K562 (cell line): ENCODE data around the gene PLEKHA7. TPM values are rescaled to one million over a fixed set of nuclear protein-coding genes. Genes with fewer than 3 reads are reported as not detected.
A peak's percentile ranks its signal among the peaks of the same experiment; 100 is the strongest.

Experiments used
- ATAC-seq: fragments of 200-7000 bp; cut with Tn5 transposase; 3 replicates; pipeline ENCODE4 v1.9.1; 2020; ENCODE audit warnings: moderate library complexity
- BruUV-seq: library from RNA; stranded (reverse); fragments of 400-500 nt; replicated peaks from 2 replicates; lab custom pipeline; 2021; lab: Mats Ljungman, UMichigan
- CTCF ChIA-PET: fragments of 300-600 bp; formaldehyde crosslinking; extraction: SDS; loops from one replicate; lab custom pipeline; 2021; ENCODE audit warnings: low intra/inter-chr PET ratio; lab: Yijun Ruan, JAX
- POLR2A ChIA-PET: fragments of 300-600, 350-650 bp; sonication (Branson Sonifier 250); formaldehyde crosslinking; extraction: SDS; loops from one replicate; lab custom pipeline; 2021; ENCODE audit warnings: antibody characterized with exemption, inconsistent platforms; lab: Yijun Ruan, JAX
- DNase-seq, 4 experiments: peaks; one replicate each; pipeline versions ENCODE4 v3.0.0 to v3.0.0-alpha.2; 2011 to 2018; ENCODE audit warnings: low spot score in 3 of 4, mixed read lengths in 3 of 4; ENCODE audit errors: extremely low read depth in 1 of 4
- FAIRE-seq: peaks from 2 replicates; lab custom pipeline; 2011; peaks lifted over from hg19 to GRCh38; lab: Jason Lieb, UNC
- H2AFZ ChIP-seq: 2 replicates; pipeline ENCODE4 v1.6.0; 2011; ENCODE audit warnings: low read depth, low read length, control low read depth, inconsistent platforms
- H3K27ac ChIP-seq: fragments of 200-600 bp; 3 replicates; pipeline ENCODE4 v1.8.0; 2011; ENCODE audit warnings: low read depth, mild to moderate bottlenecking, control low read depth, inconsistent platforms, low read length, moderate library complexity, mixed read lengths; ENCODE audit errors: extremely low read depth
- H3K27me3 ChIP-seq, 2 experiments: fragments of 300-600 bp in 1 of 2; 2 replicates in 1 of 2; 3 replicates in 1 of 2; pipeline versions ENCODE4 v1.6.0 to v1.8.0; 2011; ENCODE audit warnings: inconsistent platforms in 2 of 2, low read length in 2 of 2, mild to moderate bottlenecking in 1 of 2, mixed read lengths in 1 of 2, moderate library complexity in 1 of 2; ENCODE audit not compliant: control insufficient read depth in 2 of 2, insufficient read depth in 2 of 2
- H3K36me3 ChIP-seq: fragments of 300-600 bp; 3 replicates; pipeline ENCODE4 v1.8.0; 2011; ENCODE audit warnings: mild to moderate bottlenecking, low read length, inconsistent platforms; ENCODE audit not compliant: control insufficient read depth, insufficient read depth
- H3K4me1 ChIP-seq, 2 experiments: fragments of 200-600 bp in 1 of 2; replicated peaks in 1 of 2; 2 replicates in 1 of 2; 3 replicates in 1 of 2; pipeline versions ENCODE4 v1.5.1 to v1.8.0; 2011; ENCODE audit warnings: inconsistent platforms in 2 of 2, low read length in 2 of 2, mild to moderate bottlenecking in 1 of 2, mixed read lengths in 1 of 2, moderate library complexity in 1 of 2; ENCODE audit not compliant: control insufficient read depth in 2 of 2, insufficient read depth in 2 of 2
- H3K4me2 ChIP-seq: 2 replicates; pipeline ENCODE4 v1.6.1; 2011; ENCODE audit warnings: low read length, control low read depth, inconsistent platforms, mixed read lengths; ENCODE audit not compliant: insufficient read depth
- H3K4me3 ChIP-seq: fragments of 200-600 bp; sonication (generic), shearing (Covaris generic); 2 replicates; pipeline ENCODE4 v1.5.1; 2016; ENCODE audit warnings: control low read depth, inconsistent platforms
- H3K79me2 ChIP-seq: fragments of 200-600 bp; 3 replicates; pipeline ENCODE4 v1.8.0; 2011; ENCODE audit warnings: low read length, inconsistent platforms; ENCODE audit not compliant: control insufficient read depth, insufficient read depth
- H3K9ac ChIP-seq, 2 experiments: 2 replicates each; pipeline versions ENCODE4 v1.6.0 to v1.6.1; 2011; ENCODE audit warnings: low read depth in 2 of 2, low read length in 2 of 2, control low read depth in 1 of 2, inconsistent platforms in 1 of 2, mild to moderate bottlenecking in 1 of 2, mixed read lengths in 1 of 2; ENCODE audit not compliant: insufficient read depth in 1 of 2
- H3K9me1 ChIP-seq: one replicate; pipeline ENCODE4 v1.6.0; 2011; ENCODE audit warnings: inconsistent platforms, mild to moderate bottlenecking, low read length, moderate library complexity; ENCODE audit not compliant: control insufficient read depth, insufficient read depth
- H3K9me3 ChIP-seq: replicated peaks from 2 replicates; pipeline ENCODE4 v1.5.1; 2011; ENCODE audit warnings: low read depth, low read length, inconsistent platforms; ENCODE audit not compliant: control insufficient read depth, insufficient read depth
- H4K20me1 ChIP-seq: replicated peaks from 2 replicates; pipeline ENCODE4 v1.6.1; 2011; ENCODE audit warnings: low read length, inconsistent platforms, mixed read lengths; ENCODE audit not compliant: control insufficient read depth, insufficient read depth
- CEBPG ChIP-seq, 3 experiments: fragments of 200-800 bp in 1 of 3; sonication (Bioruptor generic) in 1 of 3; sonication (generic) in 1 of 3; formaldehyde crosslinking in 1 of 3; IDR thresholded peaks in 2 of 3; conservative IDR thresholded peaks in 1 of 3; 2 replicates each; pipeline versions ENCODE4 v1.6.1 to v1.8.0; 2016 to 2022; ENCODE audit warnings: missing compliant biosample characterization in 2 of 3, missing genetic modification characterization in 2 of 3, mild to moderate bottlenecking in 1 of 3, missing genetic modification reagents in 1 of 3
- CHD4 ChIP-seq: fragments of 200-600 bp; sonication (generic); IDR thresholded peaks from 3 replicates; pipeline ENCODE4 v1.6.1; 2012; ENCODE audit warnings: low read depth, mild to moderate bottlenecking, mixed read lengths, low read length, inconsistent platforms; ENCODE audit not compliant: insufficient read depth, insufficient replicate concordance, poor library complexity, severe bottlenecking
- MECOM ChIP-seq: fragments of 250-450 bp; sonication (Bioruptor Pico); IDR thresholded peaks from 2 replicates; pipeline ENCODE4 v1.8.0; 2022; ENCODE audit warnings: inconsistent platforms
- MEF2A ChIP-seq: IDR thresholded peaks from 2 replicates; pipeline ENCODE4 v1.6.1; 2011; ENCODE audit warnings: low read depth, mild to moderate bottlenecking, low read length, moderate library complexity; ENCODE audit not compliant: control insufficient read depth
- ZBTB34 ChIP-seq: fragments of 250-450 bp; sonication (Bioruptor Pico); IDR thresholded peaks from 2 replicates; pipeline ENCODE4 v1.8.0; 2021; ENCODE audit warnings: mild to moderate bottlenecking, moderate library complexity
- ZFP36 ChIP-seq: fragments of 150-350 bp; IDR thresholded peaks from 2 replicates; pipeline ENCODE4 v1.6.1; 2018; ENCODE audit warnings: low read length, low read depth; ENCODE audit not compliant: partially characterized antibody
- ZNF212 ChIP-seq: fragments of 450-650 bp; formaldehyde crosslinking; IDR thresholded peaks from 2 replicates; pipeline ENCODE4 v1.4.0; 2020; ENCODE audit warnings: mild to moderate bottlenecking
- ZNF551 ChIP-seq: fragments of 250-450 bp; sonication (Bioruptor Pico); IDR thresholded peaks from 2 replicates; pipeline ENCODE4 v1.5.0; 2021; ENCODE audit warnings: mild to moderate bottlenecking, moderate library complexity
- WGBS: fragments of 100-300 bp; shearing (Covaris generic); methylation state at CpG from one replicate; pipeline ENCODE4 v1.1.6; 2016; ENCODE audit warnings: low coverage, mixed read lengths; ENCODE audit not compliant: insufficient coverage; ENCODE audit errors: missing lambda C conversion rate; 5-methylcytosine and 5-hydroxymethylcytosine counted together
- in situ Hi-C: fragments of 300-500 bp; cut with MboI; formaldehyde crosslinking; loops from 4 replicates; pipeline ENCODE4 v1.15.0; 2018; ENCODE audit warnings: inconsistent platforms, mixed read lengths
- intact Hi-C: fragments of 100-400 bp; cut with micrococcal nuclease; formaldehyde crosslinking; loops from 2 replicates; pipeline ENCODE4 v1.14.2; 2022
- polyA plus RNA-seq, 8 experiments: library from polyadenylated mRNA; depleted of rRNA in 4 of 8; stranded (reverse) in 5 of 8; unstranded in 3 of 8; fragments of >200 nt; fragmentation: Nextera tagmentation in 2 of 8; fragmentation: Illumina TruSeq in 1 of 8; extraction: Ambion mirVana in 2 of 8; extraction: Trizol in 1 of 8; gene quantifications; 2 replicates each; pipeline versions ENCODE4 v1.2.1 to v1.2.3, GENCODE V29; 2011 to 2014; ENCODE audit warnings: inconsistent platforms in 1 of 8, missing spikeins in 1 of 8
- total RNA-seq, 7 experiments: library from RNA; depleted of rRNA in 6 of 7; stranded (reverse); fragments of >200 nt in 6 of 7; fragmentation: Illumina TruSeq in 2 of 7; extraction: Trizol in 2 of 7; gene quantifications; 2 replicates each; pipeline versions ENCODE4 v1.2.1 to v1.2.3, GENCODE V29; 2011 to 2021; ENCODE audit warnings: low replicate concordance in 1 of 7

PLEKHA7 gene
- total and polyA plus RNA-seq, 9 of the 15 experiments (the other 6 are each of a cell fraction or from before 2014, with no cell fraction given), result 0.06 to 0.77 (median 0.20) TPM; not detected in 1

GRCh38 chr11:17012712-17013547 lies 1.3 kb downstream of the PLEKHA7 start:
- no TSS peak for BruUV-seq
- no peak overlapping the region for H3K27ac ChIP-seq
- no peak for DNase-seq

GRCh38 chr11:17012179-17012578 lies 2.0 kb downstream of the PLEKHA7 start:
- ChIA-PET POLR2A (no interaction called here), CTCF (no interaction called here)
- intact Hi-C loops, result no loop called here
- peaks cover 0 to 16% of the 10 kb centered on the region in 2 experiments; a peak in 2 of 5 replicates for H3K4me1 ChIP-seq
- no peaks in the 10 kb centered on the region for H3K36me3 ChIP-seq
- WGBS, result 8% methylated on average over 6 of the region's 6 CpGs
- H3K9me1 ChIP-seq, result no peaks in the 10 kb centered on the region
- FAIRE-seq (no peak), ATAC-seq (no peak), DNase-seq (no peak)
- H4K20me1 ChIP-seq, result no peaks in the 10 kb centered on the region
- no peak overlapping the region for H3K4me2 ChIP-seq
- peaks cover 18 to 52% of the 10 kb centered on the region in 2 experiments for H3K27me3 ChIP-seq
- no peaks in the 10 kb centered on the region for H3K9me3 ChIP-seq
- H3K79me2 ChIP-seq, result no peaks in the 10 kb centered on the region
- H3K27ac ChIP-seq, result no peak overlapping the region
- no peak overlapping the region for H3K9ac ChIP-seq
- H3K4me3 ChIP-seq, result no peak overlapping the region
- BruUV-seq, result no TSS peak
- in situ Hi-C loops, result no loop called here
- H2AFZ ChIP-seq, result no peak overlapping the region
- TF ChIP-seq ZFP36, result no peak
- TF ChIP-seq MECOM, result no peak
- no peak for TF ChIP-seq ZNF551 (CRISPR knock-in tag)
- no peak for TF ChIP-seq MEF2A
- no peak for TF ChIP-seq CHD4
- no peak for TF ChIP-seq ZBTB34 (CRISPR knock-in tag)

More at GRCh38 chr11:17012712-17013547, 1.3 kb downstream of the PLEKHA7 start:
- Histone ChIP-seq H3K27me3 (peaks cover 18 to 51% of the 10 kb centered on the region in 2 experiments), H3K9ac (no peak overlapping the region), H3K4me3 (no peak overlapping the region), H3K9me1 (no peaks in the 10 kb centered on the region), H2AFZ (no peak overlapping the region), H3K36me3 (no peaks in the 10 kb centered on the region), H3K4me2 (no peak overlapping the region), H4K20me1 (no peaks in the 10 kb centered on the region), H3K79me2 (no peaks in the 10 kb centered on the region), H3K4me1 (peaks cover 0 to 16% of the 10 kb centered on the region in 2 experiments; a peak in 2 of 5 replicates), H3K9me3 (no peaks in the 10 kb centered on the region)
- CTCF ChIA-PET, result no interaction called here
- intact Hi-C loops (no loop called here), in situ Hi-C loops (no loop called here)
- FAIRE-seq (no peak), ATAC-seq (no peak)
- POLR2A ChIA-PET, result interaction anchor here (0.7 kb wide), 2 partner anchors 94 to 195 kb away, joined by 3 to 4 read pairs; no protein-coding TSS in a partner anchor
- WGBS, result 33% methylated on average over 20 of the region's 38 CpGs
- TF ChIP-seq CEBPG (CRISPR knock-in tag; IDR thresholded peaks at IDR 0.05) (no peak), CEBPG (tag; conservative IDR thresholded peaks at IDR 0.05 in 1 of 2, IDR thresholded peaks at IDR 0.05 in 1 of 2) (peak in 1 of 2 experiments; percentile 37; a peak in 1 of 4 replicates), ZNF212 (no peak)
